ENCODE data around the gene TBL1X. TPM values are rescaled to one million over a fixed set of nuclear protein-coding genes. Genes with fewer than 3 reads are reported as not detected.

Gene TBL1X
- total and polyA plus RNA-seq, 2 of the 13 experiments (the other 11 are each of a cell fraction or from before 2014, with no cell fraction given): 17.6 to 19.9 TPM

- intact Hi-C loops (cut with micrococcal nuclease; ENCODE audit: unreplicated experiment) (no loop called here), in situ Hi-C loops (cut with HindIII; ENCODE audit: extremely low pct_ligation_motif_present, low pct_unique_long_range_greater_than_20kb) (no loop called here)
- Histone ChIP-seq H3K4me2 (ENCODE audit: low read depth, low read length) (no peak overlapping the region), H3K4me3 (replicated peaks in 1 of 3; ENCODE audit: insufficient read depth in 1 of 3, low read depth in 2 of 3, low read length in 3 of 3) (no peak overlapping the region), H3K9me3 (ENCODE audit: low read length) (no peaks in the 10 kb centered on the region; the same call in 1 of the 2 replicates), H3K4me1 (ENCODE audit: insufficient read depth, low read length) (peaks cover 13% of the 10 kb centered on the region), H3K27me3 (ENCODE audit: control insufficient read depth in 1 of 2, insufficient read depth in 2 of 2, low read length in 2 of 2) (no peaks in the 10 kb centered on the region), H3K9ac (ENCODE audit: insufficient read depth, low read depth, low read length) (no peak overlapping the region), H3K27ac (ENCODE audit: extremely low read length, insufficient read depth, low read length) (no peak overlapping the region), H3K36me3 (replicated peaks in 1 of 2; ENCODE audit: control insufficient read depth in 1 of 2, insufficient read depth in 2 of 2, low read length in 2 of 2) (no peaks in the 10 kb centered on the region), H3K79me2 (ENCODE audit: insufficient read depth, low read length) (no peaks in the 10 kb centered on the region), H4K20me1 (ENCODE audit: insufficient read depth, low read length) (no peaks in the 10 kb centered on the region), H2AFZ (ENCODE audit: low read length) (no peak overlapping the region)
- WGBS (ENCODE audit: low lambda C conversion rate): 20% methylated on average over 1 of the region's 5 CpGs
- POLR2A ChIA-PET: no interaction called here
- DNase-seq (ENCODE audit: low spot score) (peak; percentile 51), ATAC-seq (peak; percentile 79), FAIRE-seq (peak; percentile 73)
- CTCF ChIA-PET (ENCODE audit: low intra/inter-chr PET ratio, low total read pairs): no interaction called here
- TF ChIP-seq RARG (CRISPR knock-in tag; IDR thresholded peaks at IDR 0.05; ENCODE audit: low read depth) (no peak), ZNF569 (CRISPR knock-in tag; IDR thresholded peaks at IDR 0.05; ENCODE audit: borderline replicate concordance) (no peak), SMYD3 (CRISPR knock-in tag; IDR thresholded peaks at IDR 0.05) (no peak)
- no TSS peak for BruUV-seq (replicated peaks)
Observed at GRCh38 chrX:9729171-9729885, 264.5 kb downstream of the TBL1X start.

GRCh38 chrX:9730078-9730477 is 265.2 kb downstream of the TBL1X start:
- H4K20me1 ChIP-seq (ENCODE audit: insufficient read depth, low read length): no peaks in the 10 kb centered on the region
- H3K9me3 ChIP-seq (ENCODE audit: low read length): no peaks in the 10 kb centered on the region; the same call in 1 of the 2 replicates
- H2AFZ ChIP-seq (ENCODE audit: low read length): no peak overlapping the region
- no peaks in the 10 kb centered on the region for H3K36me3 ChIP-seq (replicated peaks in 1 of 2; ENCODE audit: control insufficient read depth in 1 of 2, insufficient read depth in 2 of 2, low read length in 2 of 2)
- no peak for ATAC-seq
- no peak overlapping the region for H3K4me2 ChIP-seq (ENCODE audit: low read depth, low read length)
- intact Hi-C loops (cut with micrococcal nuclease; ENCODE audit: unreplicated experiment): no loop called here
- H3K27ac ChIP-seq (ENCODE audit: extremely low read length, insufficient read depth, low read length): no peak overlapping the region
- H3K79me2 ChIP-seq (ENCODE audit: insufficient read depth, low read length): no peaks in the 10 kb centered on the region
- ChIA-PET CTCF (ENCODE audit: low intra/inter-chr PET ratio, low total read pairs) (no interaction called here), POLR2A (no interaction called here)
- H3K9ac ChIP-seq (ENCODE audit: insufficient read depth, low read depth, low read length): no peak overlapping the region
- no peak for FAIRE-seq
- no TSS peak for BruUV-seq (replicated peaks)
- DNase-seq (ENCODE audit: low spot score): no peak
- H3K27me3 ChIP-seq (ENCODE audit: control insufficient read depth in 1 of 2, insufficient read depth in 2 of 2, low read length in 2 of 2): no peaks in the 10 kb centered on the region
- no peak overlapping the region for H3K4me3 ChIP-seq (replicated peaks in 1 of 3; ENCODE audit: insufficient read depth in 1 of 3, low read depth in 2 of 3, low read length in 3 of 3)
- 70% methylated on average over 2 of the region's 3 CpGs for WGBS (ENCODE audit: low lambda C conversion rate)
- H3K4me1 ChIP-seq (ENCODE audit: insufficient read depth, low read length): peaks cover 13% of the 10 kb centered on the region
- in situ Hi-C loops (cut with HindIII; ENCODE audit: extremely low pct_ligation_motif_present, low pct_unique_long_range_greater_than_20kb): no loop called here
- TF ChIP-seq ISX (CRISPR knock-in tag; conservative IDR thresholded peaks at IDR 0.05) (no peak), AKAP8 (CRISPR knock-in tag; IDR thresholded peaks at IDR 0.05) (no peak), CSRNP2 (CRISPR knock-in tag; conservative IDR thresholded peaks at IDR 0.05; ENCODE audit: low read depth) (no peak), MTF1 (CRISPR knock-in tag; IDR thresholded peaks at IDR 0.05) (no peak), YEATS4 (CRISPR knock-in tag; IDR thresholded peaks at IDR 0.05; ENCODE audit: borderline replicate concordance) (no peak), RFX1 (IDR thresholded peaks at IDR 0.05) (no peak), SP1 (IDR thresholded peaks at IDR 0.05) (no peak), SP1 (CRISPR knock-in tag; IDR thresholded peaks at IDR 0.05) (no peak), MLXIP (CRISPR knock-in tag; IDR thresholded peaks at IDR 0.05; ENCODE audit: borderline replicate concordance) (no peak), SNAPC2 (CRISPR knock-in tag; IDR thresholded peaks at IDR 0.05) (no peak), ZNF713 (CRISPR knock-in tag; IDR thresholded peaks at IDR 0.05) (no peak), HOXA3 (CRISPR knock-in tag; IDR thresholded peaks at IDR 0.05) (no peak)
